Stimulated activated memory B cell treated with anti-CD40 and anti-IgM and Interleukin-4, amounts not matched to agents 10 μg/mL and 1 μg/mL and 100 μg/mL, for 72 hours (primary cell): Measurements from ENCODE around the gene C5orf52.
A peak's percentile ranks its signal among the peaks of the same experiment; 100 is the strongest.
"Not testable (repeated sequence)": the region's sequence is repeated elsewhere in the genome, so short reads cannot be mapped to it uniquely, and the experiment has no call there.

Experiments
- ATAC-seq: fragments of 150-1000 bp; cut with Tn5 transposase; 2 replicates; pipeline ENCODE4 v1.10.0; 2021
- H3K27ac Mint-ChIP-seq: one replicate; pipeline ENCODE4 v1.8.0; 2022; ENCODE audit warnings: mild to moderate bottlenecking, mixed read lengths
- H3K27me3 Mint-ChIP-seq: one replicate; pipeline ENCODE4 v1.8.0; 2022; ENCODE audit warnings: mixed read lengths
- H3K36me3 Mint-ChIP-seq: one replicate; pipeline ENCODE4 v1.8.0; 2022; ENCODE audit warnings: mixed read lengths
- H3K4me1 Mint-ChIP-seq: one replicate; pipeline ENCODE4 v1.8.0; 2022; ENCODE audit warnings: mixed read lengths
- H3K4me3 Mint-ChIP-seq: one replicate; pipeline ENCODE4 v1.8.0; 2022; ENCODE audit warnings: mild to moderate bottlenecking, moderate library complexity, mixed read lengths
- H3K9me3 Mint-ChIP-seq: one replicate; pipeline ENCODE4 v1.8.0; 2022; ENCODE audit warnings: mixed read lengths

C5orf52 gene

GRCh38 chr5:157690690-157691433, 19.5 kb downstream of the C5orf52 start:
- Mint-ChIP-seq H3K4me3 (peak overlapping the region; percentile 56), H3K4me1 (no peaks in the 10 kb centered on the region), H3K9me3 (no peaks in the 10 kb centered on the region), H3K36me3 (no peaks in the 10 kb centered on the region), H3K27me3 (no peaks in the 10 kb centered on the region), H3K27ac (no peak overlapping the region)
- ATAC-seq = no peak

- not testable (repeated sequence) for H3K36me3 Mint-ChIP-seq, ATAC-seq, H3K4me3 Mint-ChIP-seq, H3K27ac Mint-ChIP-seq, H3K4me1 Mint-ChIP-seq, H3K9me3 Mint-ChIP-seq, H3K27me3 Mint-ChIP-seq
Measured at GRCh38 chr5:157693816-157694215, 22.5 kb downstream of the C5orf52 start.

- not testable (repeated sequence) for ATAC-seq, H3K36me3 Mint-ChIP-seq, H3K27ac Mint-ChIP-seq, H3K4me3 Mint-ChIP-seq, H3K4me1 Mint-ChIP-seq, H3K27me3 Mint-ChIP-seq, H3K9me3 Mint-ChIP-seq
Measured at GRCh38 chr5:157696154-157696553, 24.8 kb downstream of the C5orf52 start.

- not testable (repeated sequence) for H3K27me3 Mint-ChIP-seq, H3K4me1 Mint-ChIP-seq, H3K36me3 Mint-ChIP-seq
Measured at GRCh38 chr5:157698674-157699073, 27.3 kb downstream of the C5orf52 start.

GRCh38 chr5:157703736-157704135, 32.4 kb downstream of the C5orf52 start:
- Mint-ChIP-seq H3K9me3 (peaks cover 4% of the 10 kb centered on the region), H3K4me3 (no peak overlapping the region), H3K4me1 (no peaks in the 10 kb centered on the region), H3K27me3 (no peaks in the 10 kb centered on the region), H3K27ac (no peak overlapping the region), H3K36me3 (no peaks in the 10 kb centered on the region)
- no peak for ATAC-seq

More at GRCh38 chr5:157698674-157699073, 27.3 kb downstream of the C5orf52 start:
- not testable (repeated sequence) for H3K4me3 Mint-ChIP-seq, H3K27ac Mint-ChIP-seq, ATAC-seq, H3K9me3 Mint-ChIP-seq

GRCh38 chr5:157708866-157709265, 37.5 kb downstream of the C5orf52 start:
- Mint-ChIP-seq H3K27me3 (no peaks in the 10 kb centered on the region), H3K4me1 (no peaks in the 10 kb centered on the region), H3K9me3 (no peaks in the 10 kb centered on the region), H3K36me3 (peaks cover 5% of the 10 kb centered on the region), H3K4me3 (no peak overlapping the region), H3K27ac (no peak overlapping the region)
- no peak for ATAC-seq

- Mint-ChIP-seq H3K27me3 (no peaks in the 10 kb centered on the region), H3K9me3 (no peaks in the 10 kb centered on the region), H3K4me1 (no peaks in the 10 kb centered on the region), H3K27ac (no peak overlapping the region), H3K36me3 (peaks cover 10% of the 10 kb centered on the region), H3K4me3 (no peak overlapping the region)
- no peak for ATAC-seq
Measured at GRCh38 chr5:157709346-157709745, 38.0 kb downstream of the C5orf52 start.

GRCh38 chr5:157710431-157710830, 39.1 kb downstream of the C5orf52 start:
- H3K4me3 Mint-ChIP-seq = no peak overlapping the region

GRCh38 chr5:157710882-157711281, 39.5 kb downstream of the C5orf52 start:
- Mint-ChIP-seq H3K9me3 (no peaks in the 10 kb centered on the region), H3K4me3 (no peak overlapping the region), H3K4me1 (no peaks in the 10 kb centered on the region), H3K27ac (no peak overlapping the region), H3K36me3 (peaks cover 10% of the 10 kb centered on the region), H3K27me3 (no peaks in the 10 kb centered on the region)
- ATAC-seq = no peak

More at GRCh38 chr5:157710431-157710830, 39.1 kb downstream of the C5orf52 start:
- H3K36me3 Mint-ChIP-seq = peaks cover 10% of the 10 kb centered on the region
- H3K9me3 Mint-ChIP-seq = no peaks in the 10 kb centered on the region
- no peaks in the 10 kb centered on the region for H3K27me3 Mint-ChIP-seq
- H3K4me1 Mint-ChIP-seq = no peaks in the 10 kb centered on the region
- no peak overlapping the region for H3K27ac Mint-ChIP-seq
- no peak for ATAC-seq

GRCh38 chr5:157713830-157714595, 42.7 kb downstream of the C5orf52 start:
- Mint-ChIP-seq H3K9me3 (no peaks in the 10 kb centered on the region), H3K36me3 (peaks cover 10% of the 10 kb centered on the region), H3K27ac (no peak overlapping the region), H3K4me1 (peaks cover 18% of the 10 kb centered on the region), H3K4me3 (no peak overlapping the region), H3K27me3 (no peaks in the 10 kb centered on the region)
- no peak for ATAC-seq

- H3K27me3 Mint-ChIP-seq = no peaks in the 10 kb centered on the region
- ATAC-seq = no peak
- no peak overlapping the region for H3K4me3 Mint-ChIP-seq
- H3K9me3 Mint-ChIP-seq = no peaks in the 10 kb centered on the region
- H3K4me1 Mint-ChIP-seq = peaks cover 18% of the 10 kb centered on the region
- H3K27ac Mint-ChIP-seq = no peak overlapping the region
- H3K36me3 Mint-ChIP-seq = peaks cover 10% of the 10 kb centered on the region
Measured at GRCh38 chr5:157714596-157714864, 43.2 kb downstream of the C5orf52 start.

- Mint-ChIP-seq H3K27me3 (no peaks in the 10 kb centered on the region), H3K9me3 (peaks cover 5% of the 10 kb centered on the region), H3K4me1 (peaks cover 18% of the 10 kb centered on the region), H3K27ac (peak overlapping the region; percentile 51), H3K4me3 (no peak overlapping the region), H3K36me3 (peaks cover 19% of the 10 kb centered on the region)
- peak; percentile 67 for ATAC-seq
Measured at GRCh38 chr5:157718519-157718918, 47.2 kb downstream of the C5orf52 start.

- Mint-ChIP-seq H3K36me3 (peaks cover 12% of the 10 kb centered on the region), H3K27ac (peak overlapping the region; percentile 51), H3K4me1 (peaks cover 18% of the 10 kb centered on the region), H3K9me3 (peaks cover 5% of the 10 kb centered on the region), H3K27me3 (no peaks in the 10 kb centered on the region), H3K4me3 (no peak overlapping the region)
- no peak for ATAC-seq
Measured at GRCh38 chr5:157719245-157719644, 47.9 kb downstream of the C5orf52 start.

- no peak for ATAC-seq
- Mint-ChIP-seq H3K4me3 (no peak overlapping the region), H3K4me1 (peaks cover 34% of the 10 kb centered on the region), H3K27ac (no peak overlapping the region), H3K36me3 (peaks cover 17% of the 10 kb centered on the region), H3K27me3 (no peaks in the 10 kb centered on the region), H3K9me3 (peaks cover 5% of the 10 kb centered on the region)
Measured at GRCh38 chr5:157721159-157721558, 49.8 kb downstream of the C5orf52 start.

GRCh38 chr5:157722895-157723294, 51.6 kb downstream of the C5orf52 start:
- H3K4me3 Mint-ChIP-seq, ATAC-seq, H3K27ac Mint-ChIP-seq, H3K9me3 Mint-ChIP-seq, H3K27me3 Mint-ChIP-seq: not testable (repeated sequence)
- Mint-ChIP-seq H3K36me3 (peaks cover 17% of the 10 kb centered on the region), H3K4me1 (peaks cover 37% of the 10 kb centered on the region)

GRCh38 chr5:157726607-157727006, 55.3 kb downstream of the C5orf52 start:
- not testable (repeated sequence) for H3K27ac Mint-ChIP-seq, ATAC-seq, H3K4me3 Mint-ChIP-seq, H3K9me3 Mint-ChIP-seq, H3K27me3 Mint-ChIP-seq
- H3K4me1 Mint-ChIP-seq = peaks cover 48% of the 10 kb centered on the region
- peaks cover 15% of the 10 kb centered on the region for H3K36me3 Mint-ChIP-seq
